ENCODE measurements around the gene AGXT2.

AGXT2 gene

DNA sequence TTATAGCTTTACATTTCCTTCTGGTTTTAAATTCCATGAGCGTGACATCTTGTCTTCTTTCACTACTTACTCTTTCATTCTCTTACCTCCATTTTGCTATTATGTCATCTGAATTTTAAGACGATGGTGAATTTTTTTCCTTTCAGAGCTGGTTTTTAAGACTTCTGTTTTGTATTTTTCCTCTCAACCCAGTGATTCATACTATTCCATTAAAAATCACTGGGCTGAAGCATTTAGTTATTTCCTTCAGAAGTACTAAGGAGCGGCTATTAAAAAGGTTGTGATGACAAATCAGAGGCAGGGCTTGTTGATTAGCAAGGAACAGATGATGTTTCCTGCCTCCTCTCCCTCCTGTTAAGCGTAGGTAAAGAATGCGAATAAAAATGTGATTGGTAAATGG, 16.5 kb downstream of the AGXT2 start:
- TF ChIP-seq, protein P1, sequence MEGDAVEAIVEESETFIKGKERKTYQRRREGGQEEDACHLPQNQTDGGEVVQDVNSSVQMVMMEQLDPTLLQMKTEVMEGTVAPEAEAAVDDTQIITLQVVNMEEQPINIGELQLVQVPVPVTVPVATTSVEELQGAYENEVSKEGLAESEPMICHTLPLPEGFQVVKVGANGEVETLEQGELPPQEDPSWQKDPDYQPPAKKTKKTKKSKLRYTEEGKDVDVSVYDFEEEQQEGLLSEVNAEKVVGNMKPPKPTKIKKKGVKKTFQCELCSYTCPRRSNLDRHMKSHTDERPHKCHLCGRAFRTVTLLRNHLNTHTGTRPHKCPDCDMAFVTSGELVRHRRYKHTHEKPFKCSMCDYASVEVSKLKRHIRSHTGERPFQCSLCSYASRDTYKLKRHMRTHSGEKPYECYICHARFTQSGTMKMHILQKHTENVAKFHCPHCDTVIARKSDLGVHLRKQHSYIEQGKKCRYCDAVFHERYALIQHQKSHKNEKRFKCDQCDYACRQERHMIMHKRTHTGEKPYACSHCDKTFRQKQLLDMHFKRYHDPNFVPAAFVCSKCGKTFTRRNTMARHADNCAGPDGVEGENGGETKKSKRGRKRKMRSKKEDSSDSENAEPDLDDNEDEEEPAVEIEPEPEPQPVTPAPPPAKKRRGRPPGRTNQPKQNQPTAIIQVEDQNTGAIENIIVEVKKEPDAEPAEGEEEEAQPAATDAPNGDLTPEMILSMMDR (IDR thresholded peaks at IDR 0.05; ENCODE audit: borderline replicate concordance, insufficient read depth, low read depth, low read length): no peak
- H3K4me3 ChIP-seq (ENCODE audit: low read depth, low read length): no peak overlapping the region

DNA sequence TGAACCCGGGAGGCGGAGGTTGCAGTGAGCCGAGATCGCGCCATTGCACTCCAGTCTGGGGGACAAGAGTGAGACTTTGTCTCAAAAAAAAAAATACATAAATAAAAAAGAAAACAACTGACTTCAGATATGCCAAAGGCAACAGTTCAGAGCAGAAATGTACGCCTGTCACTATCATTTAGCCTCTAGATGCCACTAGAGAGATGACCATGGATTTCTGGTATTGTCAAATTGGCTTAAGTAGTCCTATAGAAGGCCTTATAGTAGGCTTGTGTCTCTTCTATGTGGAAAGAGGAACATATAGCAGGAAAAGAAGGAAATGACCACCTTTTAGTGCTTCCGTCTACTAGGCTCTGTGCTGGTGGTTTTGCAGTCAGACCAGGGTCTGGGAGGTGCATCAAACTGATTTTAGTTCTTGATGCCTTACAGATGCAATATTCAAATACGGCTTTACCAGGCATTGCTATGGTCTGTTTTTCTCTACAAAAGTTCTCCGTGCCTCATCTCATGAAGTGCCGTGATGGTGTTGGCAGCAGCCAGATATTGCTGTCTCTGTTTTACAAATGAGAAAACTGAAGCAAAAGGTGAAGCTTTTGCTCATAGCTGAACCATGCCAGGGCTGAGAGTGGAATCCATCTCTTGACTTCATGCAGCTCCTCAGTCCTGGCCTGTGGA, 17.2 kb downstream of the AGXT2 start:
- TF ChIP-seq, protein P1 (IDR thresholded peaks at IDR 0.05; ENCODE audit: borderline replicate concordance, insufficient read depth, low read depth, low read length): no peak
- H3K4me3 ChIP-seq (ENCODE audit: low read depth, low read length): no peak overlapping the region

DNA sequence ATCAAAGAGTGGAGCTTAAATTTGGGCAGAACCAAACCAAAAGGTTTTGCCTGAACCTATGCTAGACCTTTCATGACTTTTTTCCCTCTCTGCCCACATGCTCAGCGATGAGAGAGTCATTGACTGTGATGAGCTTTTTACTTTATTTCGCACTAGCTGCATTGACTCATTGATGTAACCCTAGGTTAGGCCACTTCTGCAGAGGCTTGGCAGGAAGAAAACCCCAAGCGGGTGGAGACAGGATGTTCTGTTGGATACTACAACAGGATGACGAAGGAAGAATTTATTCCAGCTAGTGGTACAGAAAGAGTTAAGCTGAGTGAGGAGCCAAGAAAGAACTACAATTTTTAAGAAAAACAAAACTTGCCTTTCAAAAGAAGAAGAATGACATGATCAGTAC, 18.4 kb downstream of the AGXT2 start:
- H3K4me3 ChIP-seq (ENCODE audit: low read depth, low read length): no peak overlapping the region
- TF ChIP-seq, protein P1 (IDR thresholded peaks at IDR 0.05; ENCODE audit: borderline replicate concordance, insufficient read depth, low read depth, low read length): no peak

DNA sequence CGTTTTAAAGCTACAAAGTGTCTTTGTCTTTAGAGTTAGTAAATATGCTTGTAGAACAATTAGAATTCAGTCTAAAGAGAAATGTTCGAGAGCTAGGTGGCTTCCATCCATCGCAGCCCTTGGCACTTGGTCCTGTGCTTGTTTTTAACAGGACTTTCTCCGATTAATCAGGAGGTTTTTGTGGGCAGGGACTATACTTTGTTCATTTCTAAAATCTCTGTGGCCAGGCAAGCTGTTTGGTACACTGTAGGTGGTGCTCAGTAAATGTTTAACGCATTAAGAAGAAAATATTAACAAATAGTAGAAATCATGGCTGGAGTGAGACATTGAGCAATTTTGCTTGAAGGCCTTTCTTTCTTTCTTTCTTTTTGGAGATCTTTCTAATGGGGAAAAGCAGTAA, 20.8 kb downstream of the AGXT2 start:
- no peak overlapping the region for H3K4me3 ChIP-seq (ENCODE audit: low read depth, low read length)
- TF ChIP-seq, protein P1 (IDR thresholded peaks at IDR 0.05; ENCODE audit: borderline replicate concordance, insufficient read depth, low read depth, low read length): no peak

DNA sequence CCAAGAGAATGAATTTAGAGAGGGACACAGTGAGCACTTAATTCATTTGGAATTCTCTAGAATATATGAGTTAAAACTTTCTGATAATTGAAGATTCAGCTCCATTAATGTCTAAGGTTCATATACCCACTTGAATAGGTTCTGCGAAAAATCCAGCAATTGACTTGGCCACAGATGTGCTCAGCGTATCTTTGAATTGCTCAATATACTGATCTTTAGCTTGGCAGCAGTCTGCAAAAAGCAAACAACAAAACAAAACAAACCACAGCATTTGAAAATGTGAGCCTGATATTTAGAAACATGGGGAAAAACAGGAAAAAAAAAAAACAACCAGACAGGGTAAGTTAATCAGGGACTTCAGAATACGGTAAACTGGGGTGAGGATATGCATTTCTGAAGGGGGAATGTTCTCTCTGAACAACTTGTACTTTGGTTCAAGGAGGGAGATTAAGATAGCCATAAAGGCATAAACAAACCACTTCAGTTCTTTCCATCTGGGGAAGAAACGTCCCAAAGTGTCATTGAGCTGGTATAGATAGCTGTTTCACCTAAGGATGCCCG, 21.4 kb downstream of the AGXT2 start:
- no peak overlapping the region for H3K4me3 ChIP-seq (ENCODE audit: low read depth, low read length)
- TF ChIP-seq, protein P1 (IDR thresholded peaks at IDR 0.05; ENCODE audit: borderline replicate concordance, insufficient read depth, low read depth, low read length): no peak

DNA sequence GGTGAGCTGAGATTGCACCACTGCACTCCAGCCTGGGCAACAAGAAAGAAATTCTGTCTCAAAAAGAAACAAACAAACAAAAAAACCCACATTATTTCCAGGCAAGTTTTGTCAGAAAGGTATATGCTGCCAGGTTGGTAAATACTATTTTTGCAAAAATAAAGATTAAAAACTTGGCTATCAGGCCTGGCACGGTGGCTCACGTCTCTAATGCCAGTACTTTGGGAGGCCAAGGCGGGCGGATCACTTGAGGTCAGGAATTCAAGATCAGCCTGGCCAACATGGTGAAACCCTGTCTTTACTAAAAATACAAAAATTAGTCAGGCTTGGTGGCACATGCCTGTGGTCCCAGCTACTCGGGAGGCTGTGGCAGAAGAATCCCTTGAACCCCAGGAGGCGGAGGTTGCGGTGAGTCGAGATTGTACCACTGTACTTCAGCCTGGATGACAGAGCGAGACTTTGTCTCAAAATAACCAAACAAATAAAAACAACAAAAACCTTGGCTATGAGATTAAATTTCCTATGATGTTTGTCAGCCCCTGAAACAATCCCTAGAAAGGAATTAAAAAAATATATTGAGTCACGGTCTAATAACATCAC, 22.7 kb downstream of the AGXT2 start:
- no peak overlapping the region for H3K4me3 ChIP-seq (ENCODE audit: low read depth, low read length)
- TF ChIP-seq, protein P1 (IDR thresholded peaks at IDR 0.05; ENCODE audit: borderline replicate concordance, insufficient read depth, low read depth, low read length): no peak

Measured in GM12875 (cell line).